SW480 (cell line): ENCODE measurements around the gene LIPG.
A peak's percentile ranks its signal among the peaks of the same experiment; 100 is the strongest.

Source experiments
- DNase-seq: peaks from one replicate; pipeline ENCODE4 v3.0.0-alpha.2; 2016; ENCODE audit warnings: low spot score

LIPG gene

DNA sequence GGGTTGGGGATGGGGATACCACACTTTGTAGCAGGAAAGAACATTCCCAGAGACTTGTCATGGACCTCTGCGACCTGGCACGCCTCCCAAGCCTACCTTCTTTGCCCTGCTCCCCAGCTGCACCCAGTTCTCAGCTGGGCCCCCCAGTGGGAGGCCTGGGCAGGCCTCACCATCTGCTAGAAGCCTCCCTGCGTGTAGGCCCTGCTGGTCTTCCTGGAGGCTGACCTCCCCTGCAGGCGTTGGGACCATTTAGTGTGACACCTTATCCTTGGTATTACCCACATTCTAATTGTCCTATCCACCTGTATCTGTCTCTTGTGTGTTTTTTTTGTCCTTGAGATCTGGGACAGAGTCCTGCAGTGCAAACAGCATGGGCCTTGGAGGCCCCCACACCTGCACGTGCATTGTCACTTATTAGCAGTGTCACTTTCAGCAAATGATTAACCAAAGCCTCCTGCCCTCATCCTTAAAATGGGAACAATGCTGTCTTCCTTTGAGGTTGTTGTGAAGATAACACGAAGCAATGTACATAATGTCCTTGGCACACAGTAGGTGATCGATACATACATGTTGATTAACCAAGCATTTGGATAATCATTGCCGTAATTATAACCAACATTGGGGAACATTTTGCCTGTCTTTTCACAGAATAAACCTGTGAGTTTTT is 77.2 kb downstream of the LIPG start:
- DNase-seq, result no peak

DNA sequence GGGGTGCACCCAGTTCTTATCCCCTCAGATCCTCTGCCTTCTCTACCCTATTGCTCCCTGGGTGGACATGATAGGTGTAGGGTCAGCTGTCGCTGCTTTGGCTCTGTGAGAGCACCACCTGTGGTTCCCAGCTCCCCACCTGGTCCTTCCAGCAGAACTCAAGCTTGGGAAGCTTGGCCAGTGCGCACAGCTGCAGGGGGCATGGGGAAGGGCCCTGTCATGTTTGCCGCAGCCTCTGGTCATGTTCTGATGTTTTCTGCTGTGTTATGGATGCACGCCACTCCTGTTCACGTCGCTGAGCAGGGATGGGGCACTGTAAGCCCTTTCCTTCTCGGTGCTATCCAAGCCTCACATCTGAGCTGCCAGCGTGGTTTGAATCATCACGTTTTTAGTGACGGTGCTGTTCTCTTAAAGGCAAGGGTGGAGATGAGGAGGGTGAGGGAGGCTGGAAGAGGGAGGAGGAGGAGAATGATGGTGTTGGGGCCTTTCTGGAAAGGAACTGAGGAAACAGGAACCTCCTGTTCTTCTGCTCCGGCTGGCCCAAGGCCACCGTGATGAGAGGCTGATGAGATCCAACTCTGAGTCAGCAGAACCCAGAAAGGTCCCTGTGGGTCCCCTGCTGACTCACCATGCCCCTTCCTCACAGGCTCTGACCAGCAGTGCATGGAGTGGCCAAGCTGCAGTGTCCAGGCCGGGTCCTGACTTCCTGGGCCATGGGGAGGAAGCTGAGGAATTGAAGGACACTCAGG is 78.0 kb downstream of the LIPG start:
- DNase-seq, result no peak

DNA sequence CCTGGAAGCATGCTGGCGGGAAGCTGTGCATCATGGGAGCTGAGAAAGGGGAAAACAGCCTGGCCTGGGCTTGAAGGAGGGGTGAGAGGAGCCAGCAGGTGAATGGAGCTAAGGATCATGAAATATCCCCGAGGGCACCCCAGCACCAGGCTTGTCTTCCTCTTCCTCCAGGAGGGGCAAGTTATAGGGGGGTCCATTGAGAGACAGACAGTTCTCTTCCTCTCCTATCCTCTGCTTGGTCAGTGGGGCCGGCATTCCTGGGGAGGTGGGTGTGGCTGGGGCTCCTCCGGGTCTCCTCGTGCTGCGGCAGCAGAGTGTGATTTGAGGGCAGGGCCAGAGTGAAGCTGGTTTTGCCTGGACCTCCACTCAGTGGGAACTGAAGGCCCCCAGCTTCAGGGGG is 78.9 kb downstream of the LIPG start:
- DNase-seq, result no peak

DNA sequence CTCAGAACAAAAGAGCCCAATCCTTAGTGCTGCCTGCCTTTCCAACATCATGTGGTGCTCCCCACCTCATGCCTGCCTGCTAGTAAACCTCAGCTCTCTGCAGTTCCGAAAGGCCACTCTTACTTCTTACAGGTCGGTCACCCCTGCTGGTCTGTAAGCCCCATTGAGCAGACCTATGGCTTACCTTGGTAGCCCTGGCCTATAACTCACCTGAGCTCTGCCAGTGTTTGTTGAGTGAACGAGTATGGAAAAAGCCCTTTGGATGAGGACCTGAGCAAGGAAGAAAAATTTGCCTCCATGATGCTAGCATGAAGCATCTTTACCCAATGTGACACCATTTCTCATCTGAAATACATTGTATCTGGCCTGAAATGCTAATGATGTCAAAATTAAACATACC is 83.3 kb downstream of the LIPG start:
- DNase-seq, result no peak

DNA sequence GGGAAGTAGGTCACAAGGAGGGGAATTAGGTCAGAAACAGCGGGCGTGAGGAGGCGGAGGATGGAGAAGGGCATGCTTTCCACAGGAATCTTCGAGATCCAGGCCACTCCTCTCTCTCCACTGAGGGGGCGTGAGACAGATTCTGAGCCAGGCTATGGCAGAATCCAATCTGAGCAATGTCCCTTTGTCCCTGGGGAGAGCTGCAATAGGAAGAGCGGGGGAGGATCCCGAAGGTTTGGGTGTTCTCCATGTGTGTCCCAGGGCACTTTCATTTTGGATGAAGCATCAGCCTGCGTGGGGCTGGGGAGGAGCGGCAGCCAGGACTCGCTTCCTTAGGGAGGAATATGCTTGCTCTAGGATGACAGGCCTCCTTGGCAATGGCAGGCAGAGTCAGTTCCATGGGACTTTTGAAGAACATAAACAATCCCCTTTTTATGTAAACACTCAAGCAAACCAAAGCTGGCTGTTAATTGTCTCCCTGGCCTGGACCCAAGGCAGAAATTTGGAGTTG is 84.0 kb downstream of the LIPG start:
- peak; percentile 8 for DNase-seq

DNA sequence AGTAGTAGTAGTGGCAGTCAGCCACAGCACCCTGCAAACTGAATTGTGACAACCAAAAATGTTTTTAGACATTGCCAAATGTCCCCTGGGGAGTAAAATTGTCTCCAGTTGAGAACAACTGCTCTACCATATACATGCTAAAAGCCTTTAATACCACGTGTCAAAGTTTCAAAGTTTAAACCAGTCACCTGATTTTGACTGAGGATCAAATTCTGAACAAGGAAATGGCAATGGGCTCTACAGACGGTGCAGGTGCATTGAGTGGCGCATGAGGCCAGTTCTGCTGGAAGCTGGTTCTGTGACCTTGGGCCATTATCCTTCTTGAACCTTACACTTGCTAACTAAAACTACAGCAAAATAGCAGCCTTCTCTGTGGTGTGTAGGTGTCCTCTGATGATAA is 85.0 kb downstream of the LIPG start:
- DNase-seq, result no peak

DNA sequence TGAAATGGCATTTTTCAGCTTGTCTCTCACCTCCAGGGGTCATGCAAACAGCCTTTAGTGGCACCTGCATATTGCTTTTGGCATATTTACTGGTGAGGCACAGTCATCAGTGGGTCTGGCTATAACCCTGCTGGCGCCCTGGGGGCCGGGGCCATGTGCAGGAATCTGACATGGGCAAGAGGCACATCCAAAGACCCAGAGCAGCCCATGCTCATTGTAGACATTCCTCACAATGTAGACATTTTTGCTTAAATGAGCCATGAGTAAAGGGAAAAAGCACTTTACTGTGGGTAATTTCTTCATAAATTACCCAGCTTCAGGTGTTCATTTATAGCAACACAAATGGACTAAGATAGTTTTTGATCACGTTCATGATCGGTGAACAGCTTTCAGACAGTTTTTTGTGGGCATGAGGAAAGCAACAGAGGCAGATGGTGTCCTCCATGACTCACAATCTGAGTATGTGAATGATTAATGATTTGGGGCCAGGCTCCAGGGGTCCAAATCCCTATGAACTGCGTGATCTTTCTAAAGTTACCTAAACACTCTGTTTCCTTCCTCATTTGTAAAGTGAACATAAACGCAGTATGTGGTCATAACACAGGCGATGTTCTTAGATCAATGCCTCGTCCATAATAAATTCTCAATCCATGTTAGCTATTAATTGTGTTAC is 85.8 kb downstream of the LIPG start:
- no peak for DNase-seq

DNA sequence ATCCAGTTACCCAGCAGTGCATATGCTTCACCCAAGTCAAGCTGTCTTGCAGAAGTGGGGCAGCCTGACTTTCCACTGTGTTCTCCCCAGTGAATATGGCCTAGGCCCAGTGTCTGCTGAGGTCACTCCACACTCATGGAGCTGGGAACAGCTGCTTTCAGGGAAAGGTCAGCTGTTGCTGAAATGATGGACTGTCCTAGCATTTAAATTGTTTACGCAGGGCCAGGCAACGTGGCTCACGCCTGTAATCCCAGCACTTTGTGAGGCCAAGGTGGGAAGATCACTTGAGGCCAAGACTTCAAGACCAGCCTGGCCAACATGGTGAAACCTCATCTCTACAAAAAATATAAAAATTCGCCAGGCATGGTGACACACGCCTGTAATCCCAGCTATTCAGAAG is 86.5 kb downstream of the LIPG start:
- DNase-seq, result no peak
